ENCODE measurements around the gene ATN1. TPM values are rescaled to one million over a fixed set of nuclear protein-coding genes. Genes with fewer than 3 reads are reported as not detected.
"Not testable (repeated sequence)": the region's sequence is repeated elsewhere in the genome, so short reads cannot be mapped to it uniquely, and the experiment has no call there.

ATN1 gene, protein sequence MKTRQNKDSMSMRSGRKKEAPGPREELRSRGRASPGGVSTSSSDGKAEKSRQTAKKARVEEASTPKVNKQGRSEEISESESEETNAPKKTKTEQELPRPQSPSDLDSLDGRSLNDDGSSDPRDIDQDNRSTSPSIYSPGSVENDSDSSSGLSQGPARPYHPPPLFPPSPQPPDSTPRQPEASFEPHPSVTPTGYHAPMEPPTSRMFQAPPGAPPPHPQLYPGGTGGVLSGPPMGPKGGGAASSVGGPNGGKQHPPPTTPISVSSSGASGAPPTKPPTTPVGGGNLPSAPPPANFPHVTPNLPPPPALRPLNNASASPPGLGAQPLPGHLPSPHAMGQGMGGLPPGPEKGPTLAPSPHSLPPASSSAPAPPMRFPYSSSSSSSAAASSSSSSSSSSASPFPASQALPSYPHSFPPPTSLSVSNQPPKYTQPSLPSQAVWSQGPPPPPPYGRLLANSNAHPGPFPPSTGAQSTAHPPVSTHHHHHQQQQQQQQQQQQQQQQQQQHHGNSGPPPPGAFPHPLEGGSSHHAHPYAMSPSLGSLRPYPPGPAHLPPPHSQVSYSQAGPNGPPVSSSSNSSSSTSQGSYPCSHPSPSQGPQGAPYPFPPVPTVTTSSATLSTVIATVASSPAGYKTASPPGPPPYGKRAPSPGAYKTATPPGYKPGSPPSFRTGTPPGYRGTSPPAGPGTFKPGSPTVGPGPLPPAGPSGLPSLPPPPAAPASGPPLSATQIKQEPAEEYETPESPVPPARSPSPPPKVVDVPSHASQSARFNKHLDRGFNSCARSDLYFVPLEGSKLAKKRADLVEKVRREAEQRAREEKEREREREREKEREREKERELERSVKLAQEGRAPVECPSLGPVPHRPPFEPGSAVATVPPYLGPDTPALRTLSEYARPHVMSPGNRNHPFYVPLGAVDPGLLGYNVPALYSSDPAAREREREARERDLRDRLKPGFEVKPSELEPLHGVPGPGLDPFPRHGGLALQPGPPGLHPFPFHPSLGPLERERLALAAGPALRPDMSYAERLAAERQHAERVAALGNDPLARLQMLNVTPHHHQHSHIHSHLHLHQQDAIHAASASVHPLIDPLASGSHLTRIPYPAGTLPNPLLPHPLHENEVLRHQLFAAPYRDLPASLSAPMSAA (N-terminal part only)
- total RNA-seq (2022) (83.7 and 84.7 TPM in 2 replicates), Bru-seq, nascent RNA (percentile 70 among the genes with signal in this experiment), BruChase-seq, experiment 1, labeled RNA remaining after a 6-hour chase (percentile 90 among the genes with signal in this experiment), BruChase-seq, experiment 2, labeled RNA remaining after a 2-hour chase (percentile 73 among the genes with signal in this experiment)
- long read RNA-seq, partial matches to known transcripts = 180 of 201 reads
- long read RNA-seq, other reads (novel, unspliced or antisense) = 21 of 201 reads

DNA sequence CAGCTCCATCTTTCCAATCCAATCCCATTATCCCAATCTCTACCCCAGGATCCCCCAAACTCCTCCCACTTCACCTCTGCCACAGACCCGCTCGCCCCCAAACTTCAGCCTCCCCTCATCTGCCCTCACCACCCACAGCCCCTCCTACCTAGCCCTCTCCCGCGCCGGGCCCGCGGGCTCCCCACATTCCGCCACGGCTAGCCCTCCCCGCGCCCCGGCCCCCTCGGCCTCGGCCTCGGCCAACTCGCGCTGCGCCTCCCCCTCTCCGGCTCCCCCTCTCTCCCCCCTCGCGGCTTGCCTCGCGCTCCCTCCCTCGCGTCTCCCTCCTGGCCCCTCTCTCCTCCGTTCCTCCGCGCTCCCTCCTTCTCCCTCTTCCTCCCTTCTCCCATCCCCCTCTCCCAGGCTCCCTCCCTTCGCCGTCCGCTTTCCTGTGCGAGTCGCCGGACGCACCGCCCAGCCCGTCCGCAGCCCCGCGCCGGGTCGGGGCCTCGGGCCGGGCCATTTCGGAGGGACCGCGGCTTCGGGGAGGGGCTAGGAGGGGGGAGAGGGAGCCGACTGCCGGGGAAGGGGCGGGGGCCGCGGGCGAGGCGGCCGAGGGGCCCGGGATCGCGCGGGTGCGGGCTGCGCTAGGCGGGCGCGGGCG, at the start of gene ATN1:
ATN1 (plus strand) TSS at position 581 of the 643 bp plus-strand sequence. CDS start 6,043 bp downstream, outside the sequence.
- H3K36me3 Mint-ChIP-seq (ENCODE audit: insufficient read depth, unreplicated experiment) = peaks cover 23% of the 10 kb centered on the region
- no TSS peak for BruUV-seq (replicated peaks)
- H3K4me1 Mint-ChIP-seq (ENCODE audit: insufficient read depth, unreplicated experiment) = peaks cover 69% of the 10 kb centered on the region
- POLR2A ChIA-PET = interaction anchor here (0.6 to 7.8 kb wide), 14 partner anchors 8 to 180 kb away, joined by 3 to 167 read pairs (median 10); partner anchors contain the start of genes C12orf57, CDCA3, RNU7-1 and SPSB2
- intact Hi-C loops (cut with micrococcal nuclease) = no loop called here
- CTCF ChIA-PET = interaction anchor here (0.6 to 8.9 kb wide), 7 partner anchors 11 to 132 kb away, joined by 3 to 114 read pairs (median 4); partner anchors contain the start of genes C12orf57 and RNU7-1
- H3K27me3 Mint-ChIP-seq (ENCODE audit: insufficient read depth, unreplicated experiment) = no peaks in the 10 kb centered on the region
- peak within 1 kb of the TSS; percentile 91 for H3K4me3 Mint-ChIP-seq (ENCODE audit: unreplicated experiment)
- H3K27ac Mint-ChIP-seq (ENCODE audit: low read depth, unreplicated experiment) = peak within 1 kb of the TSS; percentile 92
- TF ChIP-seq, protein P1, sequence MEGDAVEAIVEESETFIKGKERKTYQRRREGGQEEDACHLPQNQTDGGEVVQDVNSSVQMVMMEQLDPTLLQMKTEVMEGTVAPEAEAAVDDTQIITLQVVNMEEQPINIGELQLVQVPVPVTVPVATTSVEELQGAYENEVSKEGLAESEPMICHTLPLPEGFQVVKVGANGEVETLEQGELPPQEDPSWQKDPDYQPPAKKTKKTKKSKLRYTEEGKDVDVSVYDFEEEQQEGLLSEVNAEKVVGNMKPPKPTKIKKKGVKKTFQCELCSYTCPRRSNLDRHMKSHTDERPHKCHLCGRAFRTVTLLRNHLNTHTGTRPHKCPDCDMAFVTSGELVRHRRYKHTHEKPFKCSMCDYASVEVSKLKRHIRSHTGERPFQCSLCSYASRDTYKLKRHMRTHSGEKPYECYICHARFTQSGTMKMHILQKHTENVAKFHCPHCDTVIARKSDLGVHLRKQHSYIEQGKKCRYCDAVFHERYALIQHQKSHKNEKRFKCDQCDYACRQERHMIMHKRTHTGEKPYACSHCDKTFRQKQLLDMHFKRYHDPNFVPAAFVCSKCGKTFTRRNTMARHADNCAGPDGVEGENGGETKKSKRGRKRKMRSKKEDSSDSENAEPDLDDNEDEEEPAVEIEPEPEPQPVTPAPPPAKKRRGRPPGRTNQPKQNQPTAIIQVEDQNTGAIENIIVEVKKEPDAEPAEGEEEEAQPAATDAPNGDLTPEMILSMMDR (IDR thresholded peaks at IDR 0.05; ENCODE audit: unreplicated experiment) = no peak
- DNase-seq (ENCODE audit: unreplicated experiment) = peak; percentile 66
- H3K9me3 Mint-ChIP-seq (ENCODE audit: unreplicated experiment) = no peaks in the 10 kb centered on the region

DNA sequence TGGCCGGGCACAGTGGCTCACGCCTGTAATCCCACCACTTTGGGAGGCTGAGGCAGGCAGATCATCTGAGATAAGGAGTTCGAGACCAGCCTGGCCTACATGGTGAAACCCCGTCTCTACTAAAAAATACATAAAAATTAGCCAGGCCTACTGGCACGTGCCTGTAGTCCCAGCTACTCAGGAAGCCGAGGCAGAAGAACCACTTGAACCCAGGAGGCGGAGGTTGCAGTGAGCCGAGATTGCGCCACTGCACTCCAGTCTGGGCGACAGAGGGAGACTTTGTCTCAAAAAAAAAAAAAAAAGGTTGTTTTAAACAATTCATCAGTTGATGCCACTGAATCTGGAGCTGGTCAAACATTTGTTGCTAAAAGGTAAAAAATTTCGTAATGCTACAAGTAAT, 47.9 kb upstream of the ATN1 start:
- H3K36me3 Mint-ChIP-seq (ENCODE audit: insufficient read depth, unreplicated experiment); DNase-seq (ENCODE audit: unreplicated experiment); H3K4me1 Mint-ChIP-seq (ENCODE audit: insufficient read depth, unreplicated experiment); BruUV-seq (replicated peaks); H3K9me3 Mint-ChIP-seq (ENCODE audit: unreplicated experiment); intact Hi-C loops (cut with micrococcal nuclease); H3K4me3 Mint-ChIP-seq (ENCODE audit: unreplicated experiment); H3K27ac Mint-ChIP-seq (ENCODE audit: low read depth, unreplicated experiment); H3K27me3 Mint-ChIP-seq (ENCODE audit: insufficient read depth, unreplicated experiment): not testable (repeated sequence)
- ChIA-PET CTCF (interaction anchor here (0.6 to 4.0 kb wide), 6 partner anchors 10 to 127 kb away, joined by 3 to 24 read pairs (median 4); partner anchors contain the start of gene MLF2), POLR2A (interaction anchor here (1.8 kb wide), 1 partner anchor 11 kb away, joined by 6 read pairs; no protein-coding TSS in a partner anchor)

DNA sequence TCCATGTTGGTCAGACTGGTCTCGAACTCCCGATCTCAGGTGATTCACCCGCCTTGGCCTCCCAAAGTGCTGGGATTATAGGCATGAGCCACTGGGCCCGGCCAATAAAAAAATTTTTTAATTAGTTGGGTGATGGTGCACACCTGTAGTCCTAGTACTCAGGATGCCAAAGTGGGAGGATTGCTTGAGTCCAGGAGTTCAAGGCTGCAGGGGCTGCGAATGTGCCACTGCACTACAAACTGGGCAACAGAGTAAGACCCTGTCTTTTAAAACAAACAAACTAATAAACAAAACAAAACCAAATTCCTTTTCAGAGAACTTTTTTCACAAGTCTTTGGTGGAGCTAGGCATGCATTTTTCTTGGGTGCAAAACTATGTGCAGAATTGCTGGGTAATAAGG, 44.5 kb upstream of the ATN1 start:
- CTCF ChIA-PET = interaction anchor here (2.3 to 4.0 kb wide), 2 partner anchors 9 to 14 kb away, joined by 16 to 24 read pairs; no protein-coding TSS in a partner anchor

More for the DNA sequence above, 44.5 kb upstream of the ATN1 start:
- Mint-ChIP-seq H3K4me3 (ENCODE audit: unreplicated experiment) (no peak overlapping the region), H3K9me3 (ENCODE audit: unreplicated experiment) (no peaks in the 10 kb centered on the region), H3K27ac (ENCODE audit: low read depth, unreplicated experiment) (no peak overlapping the region), H3K27me3 (ENCODE audit: insufficient read depth, unreplicated experiment) (no peaks in the 10 kb centered on the region), H3K4me1 (ENCODE audit: insufficient read depth, unreplicated experiment) (no peaks in the 10 kb centered on the region), H3K36me3 (ENCODE audit: insufficient read depth, unreplicated experiment) (no peaks in the 10 kb centered on the region)
- intact Hi-C loops (cut with micrococcal nuclease) = no loop called here
- TF ChIP-seq, protein P1 (IDR thresholded peaks at IDR 0.05; ENCODE audit: unreplicated experiment) = no peak
- BruUV-seq (replicated peaks) = no TSS peak
- DNase-seq (ENCODE audit: unreplicated experiment) = no peak
- POLR2A ChIA-PET = interaction anchor here (2.7 kb wide), 1 partner anchor 11 kb away, joined by 14 read pairs; the partner anchor contains the start of gene SPSB2
